HuH-7.5 (cell line): ENCODE data around the gene THSD7B.
A peak's percentile ranks its signal among the peaks of the same experiment; 100 is the strongest.
"Not testable (repeated sequence)": the region's sequence is repeated elsewhere in the genome, so short reads cannot be mapped to it uniquely, and the experiment has no call there.

Experiments used
- DNase-seq: peaks from one replicate; pipeline ENCODE4 v3.0.0; 2011; ENCODE audit warnings: low spot score

Gene THSD7B

DNA sequence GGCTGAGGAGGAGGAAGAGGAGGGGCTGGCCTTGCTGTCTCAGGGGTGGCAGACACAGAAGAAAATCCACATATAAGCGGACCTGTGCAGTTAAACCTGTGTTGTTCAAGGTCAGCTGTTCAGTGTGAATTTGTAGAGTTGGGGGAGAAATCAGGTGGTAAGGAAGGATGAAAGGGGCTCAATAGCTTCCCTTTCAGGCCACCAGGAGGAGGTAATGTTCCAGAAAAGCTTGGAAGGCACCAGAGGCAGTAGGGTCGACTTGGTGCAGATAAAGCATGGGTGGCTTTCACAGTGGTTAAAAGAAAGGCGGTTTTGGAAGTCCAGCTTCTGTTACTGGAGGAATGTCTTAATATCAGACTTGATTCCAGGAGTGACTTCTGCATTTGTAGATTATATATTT is 167.4 kb downstream of the THSD7B start:
- DNase-seq = peak; percentile 16

DNA sequence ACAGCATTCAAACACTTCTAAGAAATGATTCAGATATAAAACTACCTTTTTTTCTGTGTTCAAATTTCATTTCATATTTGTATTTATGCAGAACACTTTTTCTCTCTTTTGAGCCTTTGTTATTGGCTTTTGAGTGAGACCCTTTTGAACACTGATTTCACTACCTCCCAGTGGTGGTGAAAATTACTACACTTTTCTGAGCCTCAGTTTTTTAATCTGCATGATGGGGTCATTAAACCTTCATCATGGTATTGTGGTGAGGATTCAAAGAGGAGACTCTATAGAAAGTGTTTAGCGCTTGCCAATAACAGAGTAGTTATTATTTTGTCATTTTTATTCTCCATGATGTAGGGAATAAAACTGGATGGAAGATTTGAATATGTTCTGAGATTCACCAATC is 169.8 kb downstream of the THSD7B start:
- no peak for DNase-seq

DNA sequence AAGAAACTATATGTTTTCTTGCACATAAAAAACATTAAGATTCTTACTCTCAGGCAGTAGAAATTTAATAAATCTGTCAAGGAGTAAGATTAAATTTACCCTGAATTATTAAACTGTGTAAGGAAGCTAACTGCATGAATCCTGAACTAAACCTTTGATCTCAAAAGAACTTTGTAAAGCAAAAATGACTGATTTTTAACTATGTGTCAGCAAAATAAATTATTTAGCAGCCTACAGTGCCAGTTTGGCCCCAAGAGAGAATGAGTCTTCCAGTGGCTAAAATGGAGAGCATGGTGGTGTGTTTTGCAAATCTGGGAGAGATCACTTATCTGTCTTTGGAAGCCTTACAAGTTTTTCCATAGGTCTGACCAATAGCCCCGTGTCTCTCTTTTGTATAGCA is 190.7 kb downstream of the THSD7B start:
- DNase-seq = no peak

DNA sequence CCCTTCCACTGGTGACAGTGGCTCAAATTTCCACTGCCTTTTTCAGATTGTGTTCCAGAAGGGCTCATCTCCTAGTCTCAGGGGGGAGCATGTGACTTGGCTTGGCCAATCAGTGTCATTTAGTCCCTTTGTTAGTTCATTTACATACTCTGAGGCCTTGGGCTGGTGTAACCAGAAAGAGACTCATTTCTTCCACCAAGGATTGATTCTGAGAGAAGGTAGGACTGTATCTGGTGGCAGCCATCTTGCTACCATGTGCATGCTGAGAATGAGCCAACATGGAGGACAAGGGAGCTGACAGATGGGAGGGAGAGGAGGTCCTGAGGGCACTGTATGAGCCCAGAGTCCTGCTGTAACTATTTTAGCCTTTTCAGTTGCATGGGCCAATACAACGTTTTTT is 191.7 kb downstream of the THSD7B start:
- no peak for DNase-seq

DNA sequence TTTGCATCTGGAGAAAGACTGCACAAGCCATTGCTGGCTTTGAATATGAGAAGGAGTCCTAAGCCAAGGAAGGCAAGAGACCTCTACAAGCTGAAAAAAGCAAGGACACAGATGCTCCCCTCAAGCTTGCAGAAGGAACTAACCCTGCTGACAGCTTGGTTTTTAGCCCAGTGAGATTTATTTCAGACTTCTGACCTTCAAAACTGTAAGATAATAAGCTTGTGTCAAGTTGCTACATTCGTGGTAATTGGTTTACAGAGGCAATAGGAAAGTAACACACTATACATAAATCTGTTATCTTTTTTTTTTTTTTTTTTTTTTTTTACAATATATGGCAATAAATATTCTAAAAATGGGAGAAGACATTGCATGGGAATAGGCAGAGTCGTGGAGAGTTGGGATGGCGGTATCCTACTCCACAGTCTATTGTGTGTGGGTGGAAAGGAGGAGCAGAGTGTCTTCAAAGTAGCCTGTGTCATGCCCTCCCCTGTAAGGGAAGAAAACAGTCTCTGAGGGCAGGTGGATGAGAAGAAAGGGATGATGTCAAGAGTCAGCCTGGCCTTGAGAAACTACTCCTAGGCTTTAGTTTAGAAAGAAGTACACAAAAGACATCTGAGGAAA is 196.9 kb downstream of the THSD7B start:
- no peak for DNase-seq

DNA sequence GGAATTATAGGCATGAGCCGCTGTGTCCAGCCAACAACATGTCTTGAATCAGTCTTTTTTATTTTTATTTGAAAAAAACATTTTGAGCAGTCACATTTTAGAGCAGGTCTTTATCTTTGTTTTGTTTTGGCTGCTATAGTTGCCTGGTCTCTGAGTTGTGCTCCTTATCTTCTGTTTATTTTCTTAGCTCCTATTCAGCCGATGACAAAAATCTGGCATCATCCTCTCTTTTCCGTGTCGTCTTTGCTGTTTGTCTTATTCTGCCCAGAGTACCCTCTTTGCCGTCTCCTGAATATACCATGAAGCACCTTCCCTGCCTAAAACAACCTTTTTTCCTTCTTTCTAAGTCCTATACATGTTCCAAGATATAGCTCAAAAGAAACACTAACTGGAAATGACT is 201.1 kb downstream of the THSD7B start:
- no peak for DNase-seq

DNA sequence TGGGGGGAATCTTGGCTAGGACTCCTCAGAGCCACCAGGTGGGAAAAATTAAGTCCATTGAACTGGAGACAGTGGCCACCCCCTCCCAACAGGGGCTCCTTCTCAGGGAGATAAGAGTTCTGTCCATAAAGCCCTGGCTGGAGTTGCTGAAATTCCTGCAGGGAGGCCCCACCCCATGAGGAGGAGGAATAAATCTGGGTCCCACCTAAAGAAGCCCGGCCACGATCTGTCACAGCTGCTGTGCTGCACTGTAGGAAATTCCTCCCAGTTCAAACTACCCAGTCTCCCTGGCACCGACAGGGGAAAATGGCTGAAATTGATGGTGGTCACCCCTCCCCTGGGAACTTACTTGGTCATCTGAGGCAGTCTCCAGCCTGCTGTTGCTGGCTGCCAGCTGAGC is 215.0 kb downstream of the THSD7B start:
- DNase-seq = no peak

DNA sequence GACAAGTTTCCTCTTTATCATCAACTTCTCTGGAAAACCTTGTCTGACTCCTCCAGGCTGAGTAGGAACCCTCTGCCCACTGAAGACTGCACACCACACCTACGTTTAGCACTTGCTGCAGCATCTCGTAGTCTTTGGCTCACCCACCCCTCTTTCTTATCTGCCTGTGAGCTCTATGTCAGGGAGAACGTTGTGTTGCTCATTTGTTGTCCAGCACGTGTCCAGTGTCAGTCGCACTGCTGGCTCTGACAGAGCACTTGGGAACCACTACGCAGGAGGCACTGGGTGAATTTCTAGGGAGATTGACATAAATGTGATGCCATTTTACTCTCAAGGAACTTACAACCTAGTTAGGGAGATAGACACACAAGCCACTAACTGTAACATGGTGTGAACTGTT is 216.3 kb downstream of the THSD7B start:
- DNase-seq = not testable (repeated sequence)

DNA sequence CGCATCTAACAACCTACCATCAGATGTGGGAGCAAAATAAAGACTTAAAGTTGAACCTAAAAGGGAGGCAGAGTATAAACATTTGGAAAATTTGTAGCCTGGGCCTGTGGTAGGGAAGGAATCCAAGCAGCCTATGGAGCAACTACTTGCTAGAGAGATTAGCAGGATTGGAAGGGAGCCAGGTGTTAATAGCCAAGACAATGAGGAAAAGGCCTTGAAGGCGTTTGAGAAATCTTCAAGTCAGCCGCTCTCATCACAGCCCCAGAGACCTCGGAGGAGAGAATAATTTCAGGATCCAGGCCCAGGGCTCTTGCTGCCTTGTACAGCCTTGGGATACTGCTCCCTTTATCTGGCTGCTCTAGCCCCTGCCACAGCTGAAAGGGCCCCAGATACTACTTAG is 219.7 kb downstream of the THSD7B start:
- no peak for DNase-seq

DNA sequence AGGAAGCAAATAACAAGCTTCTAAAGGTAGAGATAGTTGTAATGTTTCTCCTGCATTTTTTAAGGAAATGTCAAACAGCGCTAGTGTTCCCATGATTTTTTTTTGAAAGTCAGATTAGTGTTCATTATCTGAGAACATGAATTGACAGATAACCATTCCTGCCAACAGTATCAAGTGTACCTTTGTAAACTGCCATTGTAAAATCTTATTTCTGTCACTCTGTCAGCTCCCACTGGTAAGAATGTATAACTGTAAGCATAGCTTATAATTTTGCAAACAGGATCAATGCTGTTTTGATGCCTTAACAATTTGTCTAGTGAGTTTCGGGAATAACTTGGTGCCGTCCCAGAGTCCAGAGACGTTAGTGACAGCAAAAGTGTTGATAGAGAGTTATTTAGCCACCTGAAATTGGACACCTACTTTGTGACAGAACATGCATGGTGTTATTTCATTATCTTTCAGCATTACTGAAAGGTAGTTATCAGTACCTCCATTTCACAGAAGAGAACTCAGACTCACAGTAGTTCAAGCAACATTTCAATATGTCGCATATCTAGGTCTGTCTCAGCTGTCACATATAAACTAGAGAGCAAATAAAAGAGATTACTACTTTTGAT is 221.4 kb downstream of the THSD7B start:
- DNase-seq = no peak

DNA sequence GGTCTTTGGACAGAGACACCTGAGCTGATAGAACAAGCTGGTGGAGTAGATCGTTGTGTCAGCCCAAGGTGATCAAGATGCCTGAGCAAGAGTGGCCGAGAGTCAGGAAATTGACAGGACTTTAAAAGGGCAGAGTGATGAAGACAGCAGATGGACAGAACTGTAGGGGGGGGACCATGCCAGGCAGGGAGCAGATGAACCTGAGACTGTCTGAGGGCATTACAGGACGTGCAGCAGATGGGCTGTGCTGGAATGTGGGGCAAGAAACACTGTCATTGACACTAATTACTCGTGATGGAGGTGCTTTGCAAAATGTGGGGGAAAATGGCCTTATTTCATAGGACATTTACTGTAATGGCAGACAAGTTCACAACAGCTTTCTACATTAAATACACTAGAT is 225.0 kb downstream of the THSD7B start:
- no peak for DNase-seq

DNA sequence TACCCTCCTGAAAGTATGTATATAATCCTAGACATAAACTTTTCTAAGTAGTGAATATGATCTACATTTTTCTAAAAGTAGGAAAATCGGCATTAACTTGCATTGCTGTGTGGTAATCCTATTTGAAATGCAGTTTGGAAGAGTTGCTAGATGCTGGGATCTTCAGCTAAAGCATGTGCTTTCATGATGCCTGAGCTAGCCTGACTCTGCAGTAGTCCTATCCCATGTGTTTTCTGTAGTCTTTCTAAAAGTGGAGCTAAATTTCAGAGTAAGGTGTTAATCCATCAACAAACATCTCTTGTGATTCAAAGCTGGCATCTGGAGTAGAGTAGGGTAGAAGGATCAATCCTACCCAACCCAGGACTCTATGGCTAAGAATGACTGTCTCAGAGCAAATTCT is 229.4 kb downstream of the THSD7B start:
- no peak for DNase-seq

DNA sequence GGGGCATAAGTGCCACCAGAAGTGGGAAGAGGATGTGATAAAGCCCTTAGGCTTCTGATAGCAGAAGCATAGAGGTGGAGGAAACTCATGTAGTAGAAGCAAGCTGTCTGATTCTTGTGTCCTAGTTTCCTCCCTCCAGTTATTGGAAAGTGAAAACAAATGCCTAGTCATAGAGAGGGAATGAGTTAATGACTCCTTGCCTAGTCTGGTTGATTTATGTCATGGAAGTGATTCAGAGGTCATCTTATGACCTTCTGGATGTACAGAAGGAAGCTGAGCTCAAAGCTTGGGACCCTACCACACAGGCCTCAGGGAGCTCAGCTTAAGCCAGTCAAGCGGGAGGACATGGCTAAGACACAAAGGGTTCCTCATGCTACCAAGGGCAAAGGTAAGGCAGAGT is 232.2 kb downstream of the THSD7B start:
- DNase-seq = no peak

DNA sequence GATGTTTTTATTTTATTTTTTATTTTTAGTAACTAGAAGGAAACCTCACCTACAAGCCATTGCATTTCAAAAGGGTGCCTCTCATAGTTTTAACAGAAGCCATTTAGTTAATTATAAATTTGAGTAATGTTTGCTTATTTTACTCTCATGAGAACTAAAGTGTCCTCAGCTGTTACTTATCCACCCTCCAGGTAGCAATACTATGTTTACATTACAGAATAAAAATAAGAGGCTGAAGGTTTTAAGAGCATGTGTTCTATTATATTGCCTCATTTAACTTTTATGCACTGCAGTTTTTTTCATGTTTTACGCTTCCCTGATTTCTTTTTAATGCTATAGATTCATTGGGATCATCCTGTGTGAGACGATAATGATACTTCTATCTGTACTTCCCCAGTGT is 235.5 kb downstream of the THSD7B start:
- no peak for DNase-seq

DNA sequence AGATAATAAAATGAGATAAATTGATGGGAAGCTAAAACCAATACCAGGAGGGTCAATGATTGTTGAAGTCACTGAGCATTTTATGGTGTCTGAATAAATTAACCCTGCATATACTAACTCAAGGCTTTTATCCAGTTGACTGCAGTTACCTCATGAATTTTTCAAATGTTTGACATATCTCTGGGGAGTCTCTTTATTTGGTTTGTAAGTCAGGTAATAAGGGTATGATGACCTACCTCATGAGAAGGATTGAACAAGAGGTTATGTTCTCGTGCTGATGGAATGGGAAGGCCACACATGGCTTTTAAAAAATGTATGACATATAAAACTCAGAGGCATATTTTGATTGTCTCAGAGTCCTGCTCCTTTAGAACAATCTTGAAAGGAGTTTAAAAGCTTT is 237.6 kb downstream of the THSD7B start:
- DNase-seq = no peak

DNA sequence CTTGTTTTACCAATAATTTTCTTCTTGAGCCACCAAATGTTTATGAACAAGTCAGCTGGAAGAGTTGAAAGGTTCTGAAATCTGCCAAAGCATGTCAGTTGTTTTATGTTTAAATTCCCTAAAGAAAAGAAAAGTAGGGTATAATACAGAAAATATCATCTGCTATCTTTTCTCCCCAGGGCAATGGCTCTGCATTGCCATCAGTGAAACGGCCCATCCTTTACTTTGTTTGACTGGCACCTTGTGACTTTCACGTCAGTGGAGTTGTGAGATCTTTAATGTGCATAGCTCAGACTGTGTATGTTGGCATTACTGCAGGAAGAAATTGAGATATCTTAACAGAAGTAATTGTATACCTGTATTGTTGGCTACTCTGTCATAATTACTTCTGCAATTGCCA is 239.9 kb downstream of the THSD7B start:
- no peak for DNase-seq

DNA sequence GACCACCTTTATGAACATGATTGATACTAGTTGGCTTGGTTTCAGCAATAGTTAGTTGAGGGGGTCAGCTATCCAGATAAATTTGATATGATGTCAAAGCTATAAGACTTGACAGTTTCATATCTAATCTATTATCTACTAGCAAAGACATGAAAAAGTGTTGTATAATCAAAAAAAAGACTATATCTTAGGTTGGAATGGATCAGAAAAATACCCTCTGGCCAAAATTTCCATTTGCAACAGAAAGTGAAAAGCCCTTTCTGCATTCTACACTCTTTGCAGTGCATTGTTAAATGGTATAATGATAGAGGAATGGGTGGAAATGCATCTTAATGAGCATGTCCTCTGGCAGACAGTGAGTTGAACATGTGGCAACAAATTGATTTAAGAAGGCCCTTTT is 242.6 kb downstream of the THSD7B start:
- DNase-seq = no peak

DNA sequence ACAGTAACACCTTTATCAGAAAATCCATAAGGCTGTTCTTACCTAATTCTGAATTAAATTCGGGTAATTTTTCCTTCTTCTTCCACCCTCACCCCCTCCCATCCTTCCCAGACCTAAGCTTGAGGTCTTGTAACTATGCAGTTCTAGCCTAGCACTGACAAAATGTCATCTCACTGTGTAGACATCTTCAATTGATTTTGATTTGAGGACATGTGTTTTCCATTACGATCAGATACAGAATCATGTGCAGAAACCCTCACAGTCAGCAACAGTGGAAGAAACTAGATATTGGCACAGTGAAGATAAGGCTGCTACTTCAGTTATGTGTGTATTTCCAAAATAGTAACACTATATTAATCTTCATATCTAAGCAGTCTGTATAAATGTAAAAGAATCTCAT is 244.6 kb downstream of the THSD7B start:
- DNase-seq = no peak

DNA sequence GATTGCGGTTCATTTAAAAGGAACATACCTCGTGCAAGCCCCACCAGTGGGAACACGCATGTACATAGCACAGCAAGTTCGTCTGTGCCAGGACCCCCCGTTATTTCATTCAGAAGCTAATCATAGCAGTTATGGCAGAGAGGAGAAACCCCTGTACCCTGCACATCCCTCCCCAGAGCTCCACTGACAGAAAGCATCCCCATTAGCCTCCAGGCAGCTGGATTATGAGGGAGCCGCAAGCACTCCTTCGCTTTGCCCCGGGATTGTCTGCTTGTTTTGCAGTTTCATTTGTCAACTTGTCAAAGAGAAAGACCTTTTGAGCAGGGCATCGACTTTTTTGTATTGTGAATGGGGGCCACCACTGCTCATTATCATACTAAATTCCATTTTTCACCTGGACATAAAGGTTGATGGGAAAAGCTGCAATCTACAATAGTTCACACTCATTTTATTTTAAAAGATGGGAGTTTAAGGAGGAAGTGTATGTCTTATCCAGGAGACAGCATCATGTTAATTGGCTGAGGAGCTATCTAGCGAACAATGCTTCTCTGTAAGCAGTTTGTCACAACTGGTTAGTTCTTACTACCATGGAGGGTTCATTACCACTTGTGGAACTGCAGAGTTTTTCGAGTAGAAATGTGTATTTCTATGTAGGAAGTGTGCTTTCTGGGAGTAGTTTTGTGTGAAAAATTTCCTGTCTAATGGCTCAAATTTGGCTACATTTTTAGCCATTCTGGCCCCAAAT is 255.3 kb downstream of the THSD7B start:
- DNase-seq = no peak

DNA sequence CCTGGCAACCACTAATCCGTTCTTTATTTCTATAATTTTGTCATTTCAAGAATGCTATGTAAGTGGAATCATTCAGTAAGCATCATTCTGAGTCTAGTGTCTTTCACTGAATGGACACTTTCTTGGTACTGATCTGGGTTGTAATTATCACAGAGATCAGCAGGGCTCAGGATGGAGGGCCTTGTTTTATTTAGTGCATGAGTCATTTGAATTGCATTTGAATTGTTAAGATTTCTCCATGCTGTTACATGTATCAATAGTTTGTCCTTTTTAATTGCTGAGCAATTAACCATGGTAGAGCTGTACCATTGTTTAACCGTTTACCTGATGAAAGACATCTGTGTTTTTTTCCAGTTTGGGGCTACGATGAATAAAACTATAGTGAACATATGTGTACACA is 256.4 kb downstream of the THSD7B start:
- no peak for DNase-seq

DNA sequence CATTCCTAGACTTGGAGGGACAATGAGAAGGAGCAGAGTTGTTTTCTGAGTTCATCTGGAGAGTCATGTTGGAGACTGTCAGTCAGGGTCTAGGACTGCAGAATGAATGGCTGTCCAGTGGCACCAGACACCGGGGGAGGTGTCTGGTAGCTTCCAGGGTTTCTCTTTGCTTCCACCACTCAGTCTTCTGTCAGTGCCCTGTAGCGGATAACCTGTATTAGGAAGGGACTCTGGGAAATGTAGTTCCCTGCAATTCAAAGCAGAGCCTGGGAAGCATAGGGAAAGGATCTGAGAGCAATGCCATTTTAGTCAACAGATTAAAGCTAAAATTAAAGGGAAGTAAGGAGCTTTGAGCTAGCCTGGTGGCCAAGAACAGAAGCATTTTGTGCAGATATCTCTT is 257.9 kb downstream of the THSD7B start:
- no peak for DNase-seq

DNA sequence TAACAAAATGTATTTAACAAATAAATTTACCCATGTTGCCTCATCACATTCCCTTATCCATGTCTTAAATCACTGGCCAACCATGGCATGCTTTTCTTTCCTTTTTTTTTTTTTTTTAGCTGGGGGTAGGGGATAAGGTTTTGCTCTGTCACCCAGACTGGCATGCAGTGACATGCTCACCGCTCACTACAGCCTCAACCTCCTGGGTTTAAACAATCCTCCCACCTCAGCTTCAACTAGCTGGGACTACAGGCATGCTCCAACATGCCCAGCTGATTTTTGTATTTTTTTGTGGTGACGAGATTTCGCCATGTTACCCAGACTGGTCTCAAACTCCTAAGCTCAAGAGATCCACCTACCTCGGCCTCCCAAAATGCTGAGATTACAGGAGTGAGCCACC is 266.4 kb downstream of the THSD7B start:
- DNase-seq = no peak

DNA sequence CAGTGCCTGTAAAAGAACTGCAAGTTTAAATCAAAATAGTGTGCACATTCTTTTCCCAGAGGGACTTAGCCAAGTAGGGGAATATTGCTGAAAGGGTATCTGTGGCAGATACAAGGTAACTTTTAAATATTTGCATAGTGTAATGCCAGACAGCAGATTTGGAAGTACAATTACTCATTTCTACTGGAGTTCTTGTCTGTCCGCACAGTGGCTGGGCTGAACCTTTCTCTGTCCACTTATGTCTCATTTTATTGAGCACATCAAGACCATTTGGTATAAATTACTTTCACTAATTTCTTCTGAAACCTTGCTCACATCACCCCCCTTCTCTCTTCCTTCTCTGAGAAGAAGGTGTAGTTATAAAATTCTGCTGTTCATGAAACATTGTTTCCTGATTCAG is 271.3 kb downstream of the THSD7B start:
- DNase-seq = no peak
